HepG2 (cell line): Measurements from ENCODE around the gene APOC1. TPM values are rescaled to one million over a fixed set of nuclear protein-coding genes. Genes with fewer than 3 reads are reported as not detected.

Experiments
- ATAC-seq: fragments of 200-7000 bp; cut with Tn5 transposase; 3 replicates; pipeline ENCODE4 v1.9.1; 2020; ENCODE audit warnings: mild to moderate bottlenecking, moderate library complexity
- BruUV-seq: library from RNA; stranded (reverse); fragments of 400-500 nt; replicated peaks from 2 replicates; lab custom pipeline; 2021; lab: Mats Ljungman, UMichigan
- CTCF ChIA-PET: fragments of 300-600 bp; formaldehyde crosslinking; extraction: SDS; loops from one replicate; lab custom pipeline; 2021; ENCODE audit warnings: low total read pairs, inconsistent platforms, low intra/inter-chr PET ratio; lab: Yijun Ruan, JAX
- POLR2A ChIA-PET: fragments of 350-600 bp; sonication (Branson Sonifier 250); formaldehyde crosslinking; loops from one replicate; lab custom pipeline; 2020; ENCODE audit warnings: antibody characterized with exemption, inconsistent platforms; lab: Yijun Ruan, JAX
- DNase-seq: peaks from one replicate; pipeline ENCODE4 v3.0.0-alpha.2; 2015; ENCODE audit warnings: low spot score
- FAIRE-seq: peaks from 3 replicates; lab custom pipeline; 2011; peaks lifted over from hg19 to GRCh38; lab: Jason Lieb, UNC
- H2AFZ ChIP-seq: one replicate; pipeline ENCODE4 v1.6.1; 2011; ENCODE audit warnings: low read length, inconsistent platforms
- H3K27ac ChIP-seq: fragments of 300-600 bp; 3 replicates; pipeline ENCODE4 v1.8.0; 2011; ENCODE audit warnings: mixed run types, mild to moderate bottlenecking, mixed read lengths, low read length, inconsistent platforms; ENCODE audit not compliant: insufficient read depth; ENCODE audit errors: extremely low read length
- H3K27me3 ChIP-seq, 2 experiments: fragments of 200-600 bp in 1 of 2; 2 replicates in 1 of 2; 3 replicates in 1 of 2; pipeline versions ENCODE4 v1.6.0 to v1.8.0; 2011; ENCODE audit warnings: low read length in 2 of 2, mild to moderate bottlenecking in 2 of 2, moderate library complexity in 2 of 2, inconsistent platforms in 1 of 2; ENCODE audit not compliant: insufficient read depth in 2 of 2, control insufficient read depth in 1 of 2
- H3K36me3 ChIP-seq, 2 experiments: fragments of 200-600 bp in 1 of 2; replicated peaks in 1 of 2; 2 replicates in 1 of 2; 3 replicates in 1 of 2; pipeline versions ENCODE4 v1.5.1 to v1.8.0; 2011; ENCODE audit warnings: low read length in 2 of 2, inconsistent platforms in 1 of 2; ENCODE audit not compliant: insufficient read depth in 2 of 2, control insufficient read depth in 1 of 2
- H3K4me1 ChIP-seq: 2 replicates; pipeline ENCODE4 v1.5.1; 2012; ENCODE audit warnings: low read length, inconsistent platforms; ENCODE audit not compliant: insufficient read depth
- H3K4me2 ChIP-seq: 2 replicates; pipeline ENCODE4 v1.6.0; 2011; ENCODE audit warnings: low read depth, low read length, inconsistent platforms
- H3K4me3 ChIP-seq, 3 experiments: fragments of 200-600 bp in 1 of 3; sonication (generic), shearing (Covaris generic) in 1 of 3; replicated peaks in 1 of 3; 2 replicates each; pipeline ENCODE4 v1.5.1; 2011 to 2016; ENCODE audit warnings: low read length in 3 of 3, inconsistent platforms in 2 of 3, low read depth in 2 of 3, mild to moderate bottlenecking in 2 of 3, control low read depth in 1 of 3, mixed read lengths in 1 of 3; ENCODE audit not compliant: insufficient read depth in 1 of 3
- H3K79me2 ChIP-seq: one replicate; pipeline ENCODE4 v1.6.1; 2011; ENCODE audit warnings: low read length, inconsistent platforms; ENCODE audit not compliant: insufficient read depth
- H3K9ac ChIP-seq: 2 replicates; pipeline ENCODE4 v1.6.0; 2011; ENCODE audit warnings: mild to moderate bottlenecking, low read depth, low read length, inconsistent platforms; ENCODE audit not compliant: insufficient read depth
- H3K9me3 ChIP-seq: 2 replicates; pipeline ENCODE4 v1.5.1; 2012; ENCODE audit warnings: mild to moderate bottlenecking, low read length
- H4K20me1 ChIP-seq: 2 replicates; pipeline ENCODE4 v1.6.0; 2011; ENCODE audit warnings: inconsistent platforms, mild to moderate bottlenecking, low read length, moderate library complexity; ENCODE audit not compliant: insufficient read depth
- KDM5A ChIP-seq: fragments of 200-600 bp; sonication (generic); IDR thresholded peaks from 2 replicates; pipeline ENCODE4 v1.7.0; 2018; ENCODE audit warnings: antibody characterized with exemption, mild to moderate bottlenecking, low read length, borderline replicate concordance
- KLF16 ChIP-seq, 2 experiments: sonication (generic) in 1 of 2; formaldehyde crosslinking in 1 of 2; IDR thresholded peaks; 2 replicates each; pipeline versions ENCODE4 v1.6.1 to v1.8.0; 2016 to 2023; ENCODE audit warnings: missing genetic modification reagents in 2 of 2, missing compliant biosample characterization in 1 of 2
- LCORL ChIP-seq, 2 experiments: fragments of 450-650 bp in 1 of 2; sonication (generic) in 1 of 2; formaldehyde crosslinking in 1 of 2; IDR thresholded peaks; 2 replicates each; pipeline versions ENCODE4 v1.5.0 to v1.6.1; 2017 to 2020; ENCODE audit warnings: antibody characterized with exemption in 1 of 2, missing genetic modification reagents in 1 of 2
- NAIF1 ChIP-seq: sonication (generic); formaldehyde crosslinking; IDR thresholded peaks from 2 replicates; pipeline ENCODE4 v1.5.0; 2020; ENCODE audit warnings: mild to moderate bottlenecking, missing genetic modification reagents, borderline replicate concordance
- NR2F6 ChIP-seq, 2 experiments: IDR thresholded peaks; 2 replicates each; pipeline ENCODE4 v1.6.1; 2016; ENCODE audit warnings: antibody characterized with exemption in 1 of 2, mild to moderate bottlenecking in 1 of 2
- POLR2A ChIP-seq, 2 experiments: IDR thresholded peaks; 2 replicates each; pipeline ENCODE4 v1.6.1; 2011; ENCODE audit warnings: low read depth in 2 of 2, low read length in 2 of 2, mild to moderate bottlenecking in 1 of 2, moderate library complexity in 1 of 2; ENCODE audit not compliant: insufficient read depth in 1 of 2
- PTBP1 ChIP-seq: fragments of 200-400 bp; formaldehyde crosslinking; IDR thresholded peaks from 2 replicates; pipeline ENCODE4 v1.6.1; 2018; ENCODE audit warnings: low read length, low read depth; ENCODE audit not compliant: poor library complexity, severe bottlenecking
- THYN1 ChIP-seq: sonication (generic); formaldehyde crosslinking; IDR thresholded peaks from 2 replicates; pipeline ENCODE4 v1.8.1; 2023; ENCODE audit warnings: low read depth, mild to moderate bottlenecking, moderate library complexity, missing genetic modification reagents, borderline replicate concordance
- ZNF761 ChIP-seq: sonication (generic); formaldehyde crosslinking; conservative IDR thresholded peaks from 2 replicates; pipeline ENCODE4 v1.4.0; 2020; ENCODE audit warnings: mild to moderate bottlenecking, missing genetic modification reagents
- ZSCAN31 ChIP-seq: sonication (generic); formaldehyde crosslinking; IDR thresholded peaks from 2 replicates; pipeline ENCODE4 v1.5.0; 2020; ENCODE audit warnings: low read depth, mild to moderate bottlenecking, missing genetic modification reagents
- WGBS: methylation state at CpG from one replicate; pipeline ENCODE4 v1.1.6; 2017; ENCODE audit warnings: low lambda C conversion rate; 5-methylcytosine and 5-hydroxymethylcytosine counted together
- in situ Hi-C: cut with HindIII; loops from 2 replicates; pipeline ENCODE4 v1.10.0; 2017; ENCODE audit warnings: low pct_unique_long_range_greater_than_20kb; ENCODE audit not compliant: extremely low pct_ligation_motif_present
- intact Hi-C: fragments of 100-400 bp; cut with micrococcal nuclease; formaldehyde crosslinking; loops from one replicate; pipeline ENCODE4 v1.10.0; 2022; ENCODE audit not compliant: unreplicated experiment
- polyA plus RNA-seq, 8 experiments: library from polyadenylated mRNA; depleted of rRNA in 3 of 8; stranded (reverse) in 7 of 8; unstranded in 1 of 8; fragments of >200 nt; fragmentation: Illumina TruSeq in 4 of 8; extraction: Trizol in 4 of 8; gene quantifications; 2 replicates each; pipeline versions ENCODE4 v1.2.1 to v1.2.3, GENCODE V29; 2011 to 2016; ENCODE audit warnings: low read depth in 4 of 8, missing spikeins in 1 of 8, mixed read lengths in 1 of 8; ENCODE audit not compliant: insufficient read depth in 1 of 8
- total RNA-seq, 5 experiments: library from RNA; depleted of rRNA; stranded (reverse); fragments of >200 nt; fragmentation: Illumina TruSeq; extraction: Trizol; gene quantifications; 2 replicates each; pipeline ENCODE4 v1.2.3, GENCODE V29; 2016; ENCODE audit warnings: low read depth in 1 of 5
- TF ChIP-seq, protein P1 (sequence below): sonication (generic); formaldehyde crosslinking; IDR thresholded peaks from 2 replicates; pipeline ENCODE4 v1.8.0; 2022; ENCODE audit warnings: mild to moderate bottlenecking, missing genetic modification reagents
- TF ChIP-seq, protein P2 (sequence below): sonication (generic); formaldehyde crosslinking; IDR thresholded peaks from 2 replicates; pipeline ENCODE4 v1.5.0; 2020; ENCODE audit warnings: missing genetic modification reagents
- TF ChIP-seq, protein P3 (sequence below): sonication (generic); formaldehyde crosslinking; IDR thresholded peaks from 2 replicates; pipeline ENCODE4 v1.4.0; 2020; ENCODE audit warnings: mild to moderate bottlenecking, low read depth, missing genetic modification reagents
- TF ChIP-seq, protein P4 (sequence below): sonication (generic); formaldehyde crosslinking; IDR thresholded peaks from 2 replicates; pipeline ENCODE4 v1.4.0; 2020; ENCODE audit warnings: missing genetic modification reagents
- TF ChIP-seq, protein P5 (sequence below): sonication (generic); formaldehyde crosslinking; IDR thresholded peaks from 2 replicates; pipeline ENCODE4 v1.9.0; 2021; ENCODE audit warnings: missing genetic modification reagents, mild to moderate bottlenecking, borderline replicate concordance
- TF ChIP-seq, protein P6 (sequence below): sonication (generic); formaldehyde crosslinking; IDR thresholded peaks from 2 replicates; pipeline ENCODE4 v1.5.0; 2020; ENCODE audit warnings: missing genetic modification reagents

The APOC1 gene
- total and polyA plus RNA-seq, 2 of the 13 experiments (the other 11 are each of a cell fraction or from before 2014, with no cell fraction given), result 600 to 1,235 TPM

DNA sequence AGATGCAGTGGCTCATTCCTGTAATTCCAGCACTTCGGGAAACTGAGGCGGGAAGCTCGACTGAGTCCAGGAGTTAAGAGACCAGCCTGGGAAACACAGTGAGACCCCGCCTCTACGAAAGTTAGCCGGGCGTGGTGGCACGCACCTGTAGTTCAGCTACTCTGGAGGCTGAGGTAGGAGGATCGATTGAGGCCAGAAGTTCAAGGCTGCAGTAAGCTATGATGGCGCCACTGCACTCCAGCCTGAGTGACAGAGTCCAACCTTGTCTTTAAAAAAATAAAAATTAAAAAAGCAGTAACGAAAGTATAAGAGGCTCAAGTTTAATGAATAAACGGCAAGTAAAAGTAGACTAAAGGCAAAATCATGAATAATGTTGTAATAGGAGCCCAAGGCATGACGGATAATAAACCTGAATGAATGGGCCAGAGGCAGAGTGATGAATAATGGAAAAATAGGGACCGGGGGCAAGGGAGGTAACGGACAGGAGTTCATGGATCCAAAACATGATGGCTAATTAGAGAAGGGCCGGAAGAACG lies 24.5 kb upstream of the APOC1 start:
- intact Hi-C loops (loop anchor here (2.0 kb wide), 1 partner anchor 43 kb away; the partner anchor contains the start of gene NECTIN2), in situ Hi-C loops (no loop called here)
- Histone ChIP-seq H4K20me1 (no peaks in the 10 kb centered on the region), H3K9ac (peak overlapping the region; percentile 75), H3K27ac (peak overlapping the region; percentile 94), H3K79me2 (peaks cover 31% of the 10 kb centered on the region), H2AFZ (no peak overlapping the region), H3K4me3 (peak overlapping the region; percentile 45 to 64 (median 48)), H3K4me1 (peaks cover 28% of the 10 kb centered on the region), H3K4me2 (peak overlapping the region; percentile 87), H3K9me3 (no peaks in the 10 kb centered on the region), H3K27me3 (no peaks in the 10 kb centered on the region; a peak in 1 of 5 replicates), H3K36me3 (peaks cover 21 to 41% of the 10 kb centered on the region in 2 experiments)
- POLR2A ChIA-PET, result interaction anchor here (0.6 to 2.4 kb wide), 25 partner anchors 11 to 275 kb away, joined by 3 to 33 read pairs (median 7); partner anchors contain the start of genes APOC1, APOC2, APOE and CLASRP
- BruUV-seq, result TSS peak; percentile 95
- peak; percentile 58 for FAIRE-seq
- peak; percentile 42 for DNase-seq
- WGBS, result 28% methylated on average over 17 of the region's 17 CpGs
- no peak for ATAC-seq
- CTCF ChIA-PET, result no interaction called here
- TF ChIP-seq, protein P1, sequence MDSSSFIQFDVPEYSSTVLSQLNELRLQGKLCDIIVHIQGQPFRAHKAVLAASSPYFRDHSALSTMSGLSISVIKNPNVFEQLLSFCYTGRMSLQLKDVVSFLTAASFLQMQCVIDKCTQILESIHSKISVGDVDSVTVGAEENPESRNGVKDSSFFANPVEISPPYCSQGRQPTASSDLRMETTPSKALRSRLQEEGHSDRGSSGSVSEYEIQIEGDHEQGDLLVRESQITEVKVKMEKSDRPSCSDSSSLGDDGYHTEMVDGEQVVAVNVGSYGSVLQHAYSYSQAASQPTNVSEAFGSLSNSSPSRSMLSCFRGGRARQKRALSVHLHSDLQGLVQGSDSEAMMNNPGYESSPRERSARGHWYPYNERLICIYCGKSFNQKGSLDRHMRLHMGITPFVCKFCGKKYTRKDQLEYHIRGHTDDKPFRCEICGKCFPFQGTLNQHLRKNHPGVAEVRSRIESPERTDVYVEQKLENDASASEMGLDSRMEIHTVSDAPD (CRISPR knock-in tag), result no peak; the same call in 1 of the 2 replicates
- TF ChIP-seq, protein P2, sequence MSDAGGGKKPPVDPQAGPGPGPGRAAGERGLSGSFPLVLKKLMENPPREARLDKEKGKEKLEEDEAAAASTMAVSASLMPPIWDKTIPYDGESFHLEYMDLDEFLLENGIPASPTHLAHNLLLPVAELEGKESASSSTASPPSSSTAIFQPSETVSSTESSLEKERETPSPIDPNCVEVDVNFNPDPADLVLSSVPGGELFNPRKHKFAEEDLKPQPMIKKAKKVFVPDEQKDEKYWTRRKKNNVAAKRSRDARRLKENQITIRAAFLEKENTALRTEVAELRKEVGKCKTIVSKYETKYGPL (CRISPR knock-in tag), result no peak
- TF ChIP-seq ZNF761 (CRISPR knock-in tag) (no peak), KLF16 (CRISPR knock-in tag; IDR thresholded peaks at IDR 0.05) (no peak), ZSCAN31 (CRISPR knock-in tag) (0 out of 2 replicates have a peak, but pooled peaks have one; percentile 30), THYN1 (CRISPR knock-in tag) (no peak), PTBP1 (no peak), NR2F6 (IDR thresholded peaks at IDR 0.05) (no peak; the same call in 1 of the 2 replicates), NR2F6 (CRISPR knock-in tag; IDR thresholded peaks at IDR 0.05) (peak; percentile 61; the same call in 1 of the 2 replicates), KDM5A (peak; percentile 55; the same call in 1 of the 2 replicates), LCORL (IDR thresholded peaks at IDR 0.05) (no peak), LCORL (CRISPR knock-in tag; IDR thresholded peaks at IDR 0.05) (no peak), NAIF1 (CRISPR knock-in tag) (peak; percentile 57; the same call in 1 of the 2 replicates), POLR2A (IDR thresholded peaks at IDR 0.05; ENCODE audit: insufficient read depth in 1 of 2, low read depth in 2 of 2, low read length in 2 of 2) (no peak)
- TF ChIP-seq, protein P3, sequence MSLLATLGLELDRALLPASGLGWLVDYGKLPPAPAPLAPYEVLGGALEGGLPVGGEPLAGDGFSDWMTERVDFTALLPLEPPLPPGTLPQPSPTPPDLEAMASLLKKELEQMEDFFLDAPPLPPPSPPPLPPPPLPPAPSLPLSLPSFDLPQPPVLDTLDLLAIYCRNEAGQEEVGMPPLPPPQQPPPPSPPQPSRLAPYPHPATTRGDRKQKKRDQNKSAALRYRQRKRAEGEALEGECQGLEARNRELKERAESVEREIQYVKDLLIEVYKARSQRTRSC (CRISPR knock-in tag), result no peak
- TF ChIP-seq, protein P4, sequence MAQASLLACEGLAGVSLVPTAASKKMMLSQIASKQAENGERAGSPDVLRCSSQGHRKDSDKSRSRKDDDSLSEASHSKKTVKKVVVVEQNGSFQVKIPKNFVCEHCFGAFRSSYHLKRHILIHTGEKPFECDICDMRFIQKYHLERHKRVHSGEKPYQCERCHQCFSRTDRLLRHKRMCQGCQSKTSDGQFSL (CRISPR knock-in tag), result no peak
- TF ChIP-seq, protein P5, sequence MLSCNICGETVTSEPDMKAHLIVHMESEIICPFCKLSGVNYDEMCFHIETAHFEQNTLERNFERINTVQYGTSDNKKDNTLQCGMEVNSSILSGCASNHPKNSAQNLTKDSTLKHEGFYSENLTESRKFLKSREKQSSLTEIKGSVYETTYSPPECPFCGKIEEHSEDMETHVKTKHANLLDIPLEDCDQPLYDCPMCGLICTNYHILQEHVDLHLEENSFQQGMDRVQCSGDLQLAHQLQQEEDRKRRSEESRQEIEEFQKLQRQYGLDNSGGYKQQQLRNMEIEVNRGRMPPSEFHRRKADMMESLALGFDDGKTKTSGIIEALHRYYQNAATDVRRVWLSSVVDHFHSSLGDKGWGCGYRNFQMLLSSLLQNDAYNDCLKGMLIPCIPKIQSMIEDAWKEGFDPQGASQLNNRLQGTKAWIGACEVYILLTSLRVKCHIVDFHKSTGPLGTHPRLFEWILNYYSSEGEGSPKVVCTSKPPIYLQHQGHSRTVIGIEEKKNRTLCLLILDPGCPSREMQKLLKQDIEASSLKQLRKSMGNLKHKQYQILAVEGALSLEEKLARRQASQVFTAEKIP (CRISPR knock-in tag), result no peak
- TF ChIP-seq, protein P6, sequence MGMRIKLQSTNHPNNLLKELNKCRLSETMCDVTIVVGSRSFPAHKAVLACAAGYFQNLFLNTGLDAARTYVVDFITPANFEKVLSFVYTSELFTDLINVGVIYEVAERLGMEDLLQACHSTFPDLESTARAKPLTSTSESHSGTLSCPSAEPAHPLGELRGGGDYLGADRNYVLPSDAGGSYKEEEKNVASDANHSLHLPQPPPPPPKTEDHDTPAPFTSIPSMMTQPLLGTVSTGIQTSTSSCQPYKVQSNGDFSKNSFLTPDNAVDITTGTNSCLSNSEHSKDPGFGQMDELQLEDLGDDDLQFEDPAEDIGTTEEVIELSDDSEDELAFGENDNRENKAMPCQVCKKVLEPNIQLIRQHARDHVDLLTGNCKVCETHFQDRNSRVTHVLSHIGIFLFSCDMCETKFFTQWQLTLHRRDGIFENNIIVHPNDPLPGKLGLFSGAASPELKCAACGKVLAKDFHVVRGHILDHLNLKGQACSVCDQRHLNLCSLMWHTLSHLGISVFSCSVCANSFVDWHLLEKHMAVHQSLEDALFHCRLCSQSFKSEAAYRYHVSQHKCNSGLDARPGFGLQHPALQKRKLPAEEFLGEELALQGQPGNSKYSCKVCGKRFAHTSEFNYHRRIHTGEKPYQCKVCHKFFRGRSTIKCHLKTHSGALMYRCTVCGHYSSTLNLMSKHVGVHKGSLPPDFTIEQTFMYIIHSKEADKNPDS (CRISPR knock-in tag), result no peak
